ENCODE data around the gene HIVEP3. TPM values are rescaled to one million over a fixed set of nuclear protein-coding genes. Genes with fewer than 3 reads are reported as not detected.

HIVEP3 gene
- total RNA-seq, 2 donors from 2014 or later, result 2.3 to 12.8 TPM

- TF ChIP-seq, protein P1, sequence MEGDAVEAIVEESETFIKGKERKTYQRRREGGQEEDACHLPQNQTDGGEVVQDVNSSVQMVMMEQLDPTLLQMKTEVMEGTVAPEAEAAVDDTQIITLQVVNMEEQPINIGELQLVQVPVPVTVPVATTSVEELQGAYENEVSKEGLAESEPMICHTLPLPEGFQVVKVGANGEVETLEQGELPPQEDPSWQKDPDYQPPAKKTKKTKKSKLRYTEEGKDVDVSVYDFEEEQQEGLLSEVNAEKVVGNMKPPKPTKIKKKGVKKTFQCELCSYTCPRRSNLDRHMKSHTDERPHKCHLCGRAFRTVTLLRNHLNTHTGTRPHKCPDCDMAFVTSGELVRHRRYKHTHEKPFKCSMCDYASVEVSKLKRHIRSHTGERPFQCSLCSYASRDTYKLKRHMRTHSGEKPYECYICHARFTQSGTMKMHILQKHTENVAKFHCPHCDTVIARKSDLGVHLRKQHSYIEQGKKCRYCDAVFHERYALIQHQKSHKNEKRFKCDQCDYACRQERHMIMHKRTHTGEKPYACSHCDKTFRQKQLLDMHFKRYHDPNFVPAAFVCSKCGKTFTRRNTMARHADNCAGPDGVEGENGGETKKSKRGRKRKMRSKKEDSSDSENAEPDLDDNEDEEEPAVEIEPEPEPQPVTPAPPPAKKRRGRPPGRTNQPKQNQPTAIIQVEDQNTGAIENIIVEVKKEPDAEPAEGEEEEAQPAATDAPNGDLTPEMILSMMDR (IDR thresholded peaks at IDR 0.05), result no peak
Observed at GRCh38 chr1:41537251-41537650, 381.5 kb downstream of the HIVEP3 start.

GRCh38 chr1:41536361-41536802 lies 382.3 kb downstream of the HIVEP3 start:
- Histone ChIP-seq H3K4me3 (no peak overlapping the region), H3K4me1 (ENCODE audit: control insufficient read depth in 1 of 2, low read depth in 2 of 2) (peaks cover 12 to 30% of the 10 kb centered on the region in 2 donors), H3K27ac (no peak overlapping the region), H3K27me3 (replicated peaks; ENCODE audit: insufficient read depth) (no peaks in the 10 kb centered on the region), H3K36me3 (no peaks in the 10 kb centered on the region), H3K9me3 (no peaks in the 10 kb centered on the region)
- TF ChIP-seq, protein P1 (IDR thresholded peaks at IDR 0.05), result no peak
- ATAC-seq (ENCODE audit: insufficient number of reproducible peaks, low FRiP score, low read depth), result no peak
- no peak for DNase-seq (ENCODE audit: low spot score)

More at GRCh38 chr1:41537251-41537650, 381.5 kb downstream of the HIVEP3 start:
- Histone ChIP-seq H3K27ac (peak overlapping the region in 1 of 2 donors; percentile 45), H3K4me1 (ENCODE audit: control insufficient read depth in 1 of 2, low read depth in 2 of 2) (peaks cover 12 to 30% of the 10 kb centered on the region in 2 donors), H3K9me3 (no peaks in the 10 kb centered on the region), H3K36me3 (no peaks in the 10 kb centered on the region), H3K4me3 (no peak overlapping the region), H3K27me3 (replicated peaks; ENCODE audit: insufficient read depth) (no peaks in the 10 kb centered on the region)
- no peak for ATAC-seq (ENCODE audit: insufficient number of reproducible peaks, low FRiP score, low read depth)
- no peak for DNase-seq (ENCODE audit: low spot score)

GRCh38 chr1:41535716-41536115 lies 383.0 kb downstream of the HIVEP3 start:
- Histone ChIP-seq H3K9me3 (no peaks in the 10 kb centered on the region), H3K27me3 (replicated peaks; ENCODE audit: insufficient read depth) (no peaks in the 10 kb centered on the region), H3K4me3 (no peak overlapping the region), H3K27ac (no peak overlapping the region), H3K36me3 (no peaks in the 10 kb centered on the region), H3K4me1 (ENCODE audit: control insufficient read depth in 1 of 2, low read depth in 2 of 2) (peaks cover 12 to 30% of the 10 kb centered on the region in 2 donors)
- ATAC-seq (ENCODE audit: insufficient number of reproducible peaks, low FRiP score, low read depth) (no peak), DNase-seq (ENCODE audit: low spot score) (no peak)
- TF ChIP-seq, protein P1 (IDR thresholded peaks at IDR 0.05), result no peak

DNA sequence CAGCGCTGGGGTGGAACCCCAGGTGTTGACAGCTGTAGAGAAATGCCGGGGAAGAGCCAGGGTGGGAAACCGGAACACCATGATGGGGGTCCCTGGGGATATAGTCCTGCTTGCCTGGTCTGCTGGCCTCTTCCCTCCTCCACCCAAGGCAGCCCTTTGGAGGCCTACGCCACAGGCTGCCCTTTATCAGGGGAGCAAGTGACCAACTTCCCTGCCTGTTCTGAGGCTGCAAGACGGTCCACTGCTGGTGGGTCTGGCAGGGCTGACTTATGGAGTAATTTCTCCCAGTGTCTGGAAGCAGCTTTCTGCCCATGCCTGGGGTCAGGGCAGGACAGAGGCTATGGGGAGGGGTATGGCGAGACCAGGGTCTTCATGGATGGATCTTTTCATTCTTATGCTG lies 383.4 kb downstream of the HIVEP3 start:
- TF ChIP-seq, protein P1 (IDR thresholded peaks at IDR 0.05), result no peak
- no peaks in the 10 kb centered on the region for H3K27me3 ChIP-seq (replicated peaks; ENCODE audit: insufficient read depth)
- ATAC-seq (ENCODE audit: insufficient number of reproducible peaks, low FRiP score, low read depth) (no peak), DNase-seq (ENCODE audit: low spot score) (no peak)
- H3K36me3 ChIP-seq, result no peaks in the 10 kb centered on the region
- H3K4me3 ChIP-seq, result no peak overlapping the region
- no peak overlapping the region for H3K27ac ChIP-seq
- H3K4me1 ChIP-seq (ENCODE audit: control insufficient read depth in 1 of 2, low read depth in 2 of 2), result peaks cover 12 to 30% of the 10 kb centered on the region in 2 donors
- no peaks in the 10 kb centered on the region for H3K9me3 ChIP-seq

- Histone ChIP-seq H3K27me3 (replicated peaks; ENCODE audit: insufficient read depth) (no peaks in the 10 kb centered on the region), H3K36me3 (no peaks in the 10 kb centered on the region), H3K9me3 (no peaks in the 10 kb centered on the region), H3K4me3 (no peak overlapping the region), H3K4me1 (ENCODE audit: control insufficient read depth in 1 of 2, low read depth in 2 of 2) (peaks cover 12 to 30% of the 10 kb centered on the region in 2 donors), H3K27ac (no peak overlapping the region)
- TF ChIP-seq, protein P1 (IDR thresholded peaks at IDR 0.05), result no peak
- ATAC-seq (ENCODE audit: insufficient number of reproducible peaks, low FRiP score, low read depth) (no peak), DNase-seq (ENCODE audit: low spot score) (no peak)
Observed at GRCh38 chr1:41534181-41535076, 384.3 kb downstream of the HIVEP3 start.
